Putamen (tissue), 1 donor: ENCODE results near the gene FOXE1.

Source experiments
- DNase-seq: peaks from one replicate; pipeline ENCODE4 v3.0.0-alpha.2; 2016; ENCODE audit warnings: low spot score

Gene FOXE1

DNA sequence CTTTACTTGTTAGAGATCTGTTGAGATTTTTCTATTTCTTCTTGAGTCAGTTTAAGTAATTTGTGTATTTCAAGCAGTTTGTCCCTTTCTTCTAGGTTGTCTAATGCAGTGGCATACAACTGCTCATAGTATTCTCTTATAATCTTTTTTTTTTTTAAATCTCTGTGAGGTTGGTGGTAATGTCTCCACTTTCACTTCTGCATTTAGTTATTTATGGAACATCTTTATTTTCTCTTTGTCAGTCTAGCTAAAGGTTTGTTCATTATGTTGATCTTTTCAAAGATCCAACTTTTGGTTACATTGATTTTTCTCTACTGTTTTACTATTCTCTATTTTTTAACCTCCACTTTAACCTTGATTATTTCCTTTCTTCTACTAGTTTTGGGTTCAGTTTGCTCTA, 13.8 kb downstream of the FOXE1 start:
- no peak for DNase-seq

DNA sequence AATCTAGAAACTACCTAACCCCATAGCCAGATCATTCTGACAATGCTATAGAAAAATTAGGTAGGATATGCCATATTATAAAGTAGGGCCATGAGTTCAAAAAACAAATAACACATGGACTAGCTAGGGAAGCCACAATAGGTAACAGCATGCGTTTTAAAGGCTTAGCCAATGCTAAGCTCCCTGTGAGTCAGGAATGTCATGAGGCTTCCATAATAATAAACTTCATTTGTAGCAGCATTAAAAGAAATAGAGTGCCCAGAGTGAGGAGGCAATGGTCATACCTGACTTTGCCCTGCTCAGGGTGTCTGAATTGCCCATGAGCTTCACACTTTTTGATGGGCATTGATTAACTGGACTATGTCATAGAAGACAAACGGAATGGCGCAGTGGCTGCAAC, 15.8 kb downstream of the FOXE1 start:
- DNase-seq = no peak

DNA sequence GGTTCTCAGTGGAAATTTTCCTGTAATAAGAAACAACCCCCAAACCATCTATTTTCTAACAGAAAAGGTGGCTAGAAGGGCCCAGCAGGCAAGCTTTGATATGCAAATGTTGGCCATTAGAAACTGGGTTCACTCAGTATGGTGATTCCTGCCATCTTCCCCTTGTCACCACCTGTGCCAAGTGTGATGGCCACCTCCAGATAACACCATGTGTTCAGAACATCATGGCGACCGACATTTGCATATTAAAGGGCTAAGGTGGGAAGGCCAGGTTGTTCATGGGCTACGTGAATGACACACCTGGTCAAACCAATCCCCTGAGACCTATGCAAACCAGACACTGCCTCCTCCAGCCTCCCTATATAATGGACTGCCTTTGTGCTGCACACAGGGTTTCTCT, 20.4 kb downstream of the FOXE1 start:
- no peak for DNase-seq

DNA sequence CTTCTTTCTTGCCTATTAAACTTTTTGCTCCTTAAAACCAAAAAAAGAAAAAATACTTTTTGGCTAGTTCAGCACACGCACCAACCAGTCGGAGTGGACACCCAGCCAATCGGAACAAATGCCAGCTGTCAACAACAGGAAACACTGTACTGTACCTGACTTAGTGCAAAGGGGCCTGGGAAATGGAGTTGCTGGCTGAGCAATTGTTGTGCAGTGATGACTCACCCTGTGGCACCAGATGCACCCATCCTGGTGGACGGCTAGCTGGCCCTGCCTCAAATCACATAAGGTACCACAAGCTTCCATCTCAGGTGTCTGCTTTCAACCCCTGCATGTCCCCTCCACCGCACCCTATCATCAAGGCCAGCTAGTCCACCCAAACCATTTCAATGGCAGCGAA, 20.9 kb downstream of the FOXE1 start:
- no peak for DNase-seq

DNA sequence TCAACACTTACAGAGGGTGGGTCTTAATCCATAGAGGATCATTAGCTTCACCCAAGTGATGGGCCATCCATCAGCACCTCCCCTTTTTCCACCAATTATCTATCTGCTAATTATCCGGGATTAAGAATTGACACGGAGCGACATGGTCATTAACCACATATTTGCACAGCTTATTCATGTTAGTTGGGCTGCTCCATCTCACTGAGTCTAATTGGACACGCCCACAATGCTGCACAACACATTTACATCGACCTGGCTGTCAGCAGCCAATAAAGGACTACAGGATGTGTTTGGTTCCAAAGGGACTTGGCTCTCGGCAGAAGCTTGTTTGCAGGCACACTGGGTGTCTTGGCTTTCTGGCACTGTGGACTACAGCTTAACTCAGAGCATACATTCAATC, 21.6 kb downstream of the FOXE1 start:
- no peak for DNase-seq

DNA sequence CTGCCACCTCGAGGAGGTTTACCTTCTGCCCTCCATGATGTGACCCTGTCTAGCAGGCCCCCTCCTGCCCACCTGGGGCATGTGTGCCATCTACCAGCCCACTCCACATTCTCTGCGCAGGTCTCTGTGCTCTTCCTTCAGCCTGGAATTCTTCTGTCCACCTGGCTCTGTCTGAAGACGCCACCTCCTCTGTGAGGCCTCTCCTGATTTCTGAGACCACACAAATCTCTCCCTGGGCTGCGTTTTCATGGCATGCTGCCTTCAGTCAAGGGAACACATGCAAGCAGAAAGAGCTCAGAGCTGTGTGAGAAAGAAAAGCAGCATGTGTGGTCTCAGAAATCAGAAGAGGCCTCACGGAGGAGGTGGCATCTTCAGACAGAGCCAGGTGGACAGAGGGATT, 22.1 kb downstream of the FOXE1 start:
- no peak for DNase-seq

DNA sequence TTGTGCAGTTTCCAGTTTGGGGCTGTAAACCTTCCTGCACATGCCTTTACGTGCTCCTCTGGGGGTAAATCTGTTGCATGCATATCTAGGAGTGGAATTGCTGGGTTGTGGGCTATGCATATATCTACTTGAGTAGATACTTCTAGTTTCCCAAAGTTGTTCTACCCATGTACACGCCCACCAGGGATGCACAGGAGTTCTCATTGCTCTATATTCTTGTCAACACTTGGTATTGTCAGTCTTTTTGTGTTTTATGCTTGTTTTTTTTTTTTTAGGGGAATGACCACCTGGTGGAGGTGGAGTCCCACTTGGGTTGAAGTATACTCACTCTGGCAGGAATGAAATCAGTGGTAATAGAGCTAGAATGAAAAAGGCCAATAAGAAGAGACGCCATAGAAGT, 23.0 kb downstream of the FOXE1 start:
- no peak for DNase-seq

DNA sequence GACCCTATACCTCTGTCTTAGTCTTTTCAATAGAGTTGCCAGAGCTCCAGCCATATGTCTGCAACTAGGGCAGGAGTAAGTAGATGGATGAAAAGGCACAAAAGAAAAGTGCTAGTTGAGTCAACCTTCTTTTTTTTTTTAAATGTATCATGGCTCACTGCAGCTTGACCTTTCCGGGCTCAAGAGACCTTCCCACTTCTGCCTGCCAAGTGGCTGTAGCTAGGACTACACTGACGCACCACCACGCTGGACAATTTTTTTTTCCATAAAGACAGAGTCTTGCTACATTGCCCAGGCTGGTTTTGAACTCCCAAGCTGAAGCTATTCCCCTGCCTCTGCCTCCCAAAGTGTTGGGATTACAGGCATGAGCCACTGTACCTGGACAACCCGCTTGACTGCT, 27.3 kb downstream of the FOXE1 start:
- no peak for DNase-seq

DNA sequence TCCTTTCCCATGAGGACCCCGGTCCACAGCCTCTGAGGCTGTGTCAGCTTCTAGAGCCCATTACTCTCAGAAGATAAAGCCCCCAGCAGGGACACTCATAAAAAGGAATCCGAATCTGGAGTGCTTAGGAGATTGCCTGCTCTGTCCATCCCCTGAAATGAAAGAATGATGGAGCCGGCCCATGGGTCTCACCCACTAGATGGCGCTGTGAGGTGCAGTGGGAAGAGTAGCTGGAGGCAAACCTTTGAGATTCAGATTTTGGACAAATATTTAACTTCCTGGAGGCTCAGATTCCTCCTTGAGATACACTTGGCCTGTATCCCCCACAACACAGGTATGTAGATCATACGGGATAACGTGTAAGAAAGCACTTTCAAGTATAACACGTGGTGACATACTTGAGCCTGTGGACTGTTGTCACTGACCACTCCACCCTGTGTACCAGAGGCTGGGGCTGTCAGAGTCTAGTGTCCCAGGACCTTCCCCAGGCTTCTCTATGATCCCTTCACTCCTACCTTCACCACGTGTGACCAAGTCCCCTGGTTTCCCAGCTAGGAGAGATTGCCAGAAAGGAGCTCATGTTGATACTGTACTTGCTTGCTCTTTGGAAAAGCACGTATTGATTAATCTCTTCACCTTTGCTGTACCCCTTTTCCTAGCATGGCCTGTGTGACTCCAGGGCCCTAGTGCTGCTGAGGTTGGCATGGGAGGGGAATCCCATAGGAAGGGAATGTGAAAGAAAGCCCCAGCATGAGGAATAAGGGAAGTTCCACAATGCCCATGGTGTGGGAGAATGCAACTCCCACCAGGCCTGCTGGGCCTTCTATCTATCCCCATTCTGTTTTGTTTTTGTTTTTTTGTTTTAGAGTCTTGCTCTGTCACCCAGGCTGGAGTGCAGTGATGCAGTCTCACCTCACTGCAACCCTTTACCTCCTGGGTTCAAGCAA, 37.2 kb downstream of the FOXE1 start:
- DNase-seq = no peak

DNA sequence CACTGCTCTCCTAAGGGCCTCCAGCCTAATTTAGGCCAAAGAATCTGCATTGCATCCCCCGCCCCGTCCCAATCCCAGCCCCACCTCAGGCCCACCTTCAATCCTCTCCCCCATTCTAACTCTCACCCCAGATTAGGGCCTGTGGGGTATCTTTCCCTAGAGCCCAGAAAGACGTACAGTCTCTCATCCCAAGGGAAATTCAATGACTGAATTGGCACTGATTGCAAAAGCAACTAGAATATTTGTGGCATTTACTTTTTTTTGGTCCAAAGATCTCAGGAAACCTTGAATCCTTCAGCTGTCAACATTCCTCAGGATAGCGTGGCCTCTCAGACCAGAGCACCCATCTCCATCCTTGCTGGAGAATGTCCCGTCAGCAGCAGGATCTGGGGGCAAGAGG, 38.7 kb downstream of the FOXE1 start:
- no peak for DNase-seq

DNA sequence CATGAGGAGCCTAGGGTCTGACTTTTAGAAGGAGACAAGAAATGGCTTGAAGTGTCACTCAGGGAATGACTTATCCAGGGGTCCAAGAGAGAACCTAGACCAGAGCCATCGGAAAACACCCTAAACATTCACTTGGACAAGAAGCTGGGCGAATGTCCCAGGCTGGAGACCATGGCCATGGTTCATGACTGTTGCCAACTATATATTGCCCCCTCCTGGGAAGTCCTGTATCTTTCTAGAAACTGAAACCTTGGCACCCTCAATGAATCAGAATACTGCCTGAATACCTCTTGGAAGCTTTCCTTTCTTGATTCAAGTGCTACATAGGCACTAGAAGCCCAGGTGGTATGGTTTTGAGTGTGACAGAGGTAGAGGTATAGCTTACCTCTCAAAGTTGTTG, 39.4 kb downstream of the FOXE1 start:
- no peak for DNase-seq

DNA sequence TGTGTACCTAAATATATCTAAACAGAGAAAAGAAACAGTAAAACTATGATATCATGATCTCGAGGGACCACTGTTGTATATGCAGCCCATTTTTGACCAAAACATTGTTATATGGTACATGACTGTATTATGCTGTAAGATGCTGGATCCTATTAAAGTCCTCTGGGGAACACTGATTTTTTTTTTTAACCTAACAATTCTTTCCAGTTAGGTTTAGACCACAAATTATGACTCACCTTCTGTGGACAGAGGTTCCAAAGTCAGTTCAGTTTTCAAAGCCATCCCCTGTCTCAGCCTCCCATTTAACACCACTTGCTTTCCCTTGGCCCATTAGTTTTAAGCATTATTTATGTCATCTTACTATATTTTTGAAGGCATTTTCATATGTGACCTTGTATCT, 42.2 kb downstream of the FOXE1 start:
- no peak for DNase-seq

DNA sequence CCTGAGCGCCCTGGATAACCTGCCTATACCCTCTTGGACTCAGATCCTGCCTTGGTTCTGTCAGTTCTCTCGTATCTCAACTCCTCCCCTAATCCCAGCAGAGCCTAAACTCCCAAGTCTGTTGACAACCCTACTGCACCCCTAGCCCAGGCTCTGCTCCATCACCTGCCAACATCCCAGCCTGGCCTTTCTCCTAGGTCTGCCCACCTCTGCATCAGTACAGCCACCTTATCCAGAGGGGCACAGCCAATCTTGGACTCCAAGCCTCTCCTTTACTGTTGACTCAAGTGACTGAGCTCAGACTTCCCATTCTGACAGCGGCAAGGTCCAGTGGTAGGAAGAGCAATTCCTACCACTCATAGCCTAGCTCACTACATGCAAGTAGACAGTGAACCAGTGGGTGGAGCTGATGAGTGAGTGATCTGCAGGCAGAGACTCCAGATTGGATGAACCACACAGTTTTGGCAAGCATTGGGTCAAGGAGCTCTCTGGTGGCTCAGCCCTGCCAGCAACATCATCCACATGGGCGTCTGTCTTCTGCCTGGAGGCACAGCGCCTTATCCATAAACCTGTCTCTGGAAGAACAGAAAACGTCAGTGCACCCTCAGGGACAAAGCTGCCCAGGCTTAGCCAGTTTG, 42.8 kb downstream of the FOXE1 start:
- no peak for DNase-seq

DNA sequence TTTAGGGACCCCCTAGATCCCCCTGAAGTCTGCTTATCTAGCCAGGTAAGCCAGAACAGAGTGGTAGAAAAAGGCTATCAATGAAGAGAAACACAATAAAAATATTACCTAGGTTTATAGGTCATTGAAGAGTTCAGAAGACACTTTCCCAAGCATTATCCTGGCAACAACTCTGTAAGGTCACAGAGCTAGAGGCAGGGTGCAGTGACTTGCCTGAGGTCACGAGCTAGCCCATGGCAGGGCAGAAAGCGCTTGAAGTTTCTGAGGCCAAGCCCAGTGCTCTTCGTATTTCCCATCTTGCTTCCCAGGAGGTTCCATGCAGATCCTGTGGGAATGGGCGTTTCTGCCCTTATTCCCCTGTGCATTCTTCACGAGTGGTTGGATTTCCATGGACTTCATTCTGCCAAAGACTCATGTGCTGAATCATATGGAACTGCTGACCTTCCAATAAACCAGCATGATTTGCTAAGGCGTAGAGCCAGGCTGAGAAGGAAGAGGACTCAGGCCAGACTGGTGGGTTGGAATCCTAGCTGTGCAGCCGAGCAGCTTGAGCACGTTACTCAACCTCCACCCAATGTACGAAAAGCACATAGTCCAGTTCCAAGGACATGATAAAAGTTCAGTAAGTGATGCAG, 47.2 kb downstream of the FOXE1 start:
- no peak for DNase-seq

DNA sequence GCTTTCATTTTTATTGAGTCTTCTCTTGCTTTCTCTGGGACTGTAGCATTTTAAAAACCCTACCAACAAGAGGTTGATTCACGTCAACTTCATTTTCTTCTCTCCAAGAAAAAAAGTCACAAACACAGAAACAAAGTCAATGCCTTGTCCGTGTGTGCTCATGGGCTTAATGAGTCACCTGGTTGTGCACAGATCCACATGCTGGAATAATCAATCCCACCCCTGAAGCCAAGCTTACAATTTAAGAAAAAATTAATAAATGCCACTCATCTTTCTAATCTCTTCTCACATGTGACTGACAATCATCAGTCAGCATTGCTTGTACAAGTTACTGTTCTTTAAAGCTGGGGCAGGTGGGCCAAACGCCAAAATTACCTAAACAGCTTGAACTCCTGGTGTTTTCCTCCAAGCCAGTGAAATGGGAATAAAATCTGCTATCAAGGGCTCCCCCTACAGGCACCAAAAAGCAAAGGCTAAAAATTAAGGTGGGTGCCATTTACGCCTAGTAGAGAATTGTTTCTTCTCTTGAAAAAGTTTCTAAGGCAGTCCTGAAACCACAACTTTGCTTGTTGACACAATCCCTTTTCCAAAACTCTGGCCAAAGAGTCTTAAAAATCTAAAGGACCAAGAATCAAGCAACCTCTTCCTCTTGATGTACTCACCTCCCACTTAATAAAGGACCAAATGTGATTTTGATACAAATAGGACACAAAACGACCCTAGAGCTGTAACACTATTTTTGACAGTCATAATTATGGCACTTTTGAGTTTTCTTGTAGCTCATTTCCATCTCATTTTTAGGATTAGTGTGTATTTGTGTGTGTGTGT, 47.9 kb downstream of the FOXE1 start:
- DNase-seq = no peak

DNA sequence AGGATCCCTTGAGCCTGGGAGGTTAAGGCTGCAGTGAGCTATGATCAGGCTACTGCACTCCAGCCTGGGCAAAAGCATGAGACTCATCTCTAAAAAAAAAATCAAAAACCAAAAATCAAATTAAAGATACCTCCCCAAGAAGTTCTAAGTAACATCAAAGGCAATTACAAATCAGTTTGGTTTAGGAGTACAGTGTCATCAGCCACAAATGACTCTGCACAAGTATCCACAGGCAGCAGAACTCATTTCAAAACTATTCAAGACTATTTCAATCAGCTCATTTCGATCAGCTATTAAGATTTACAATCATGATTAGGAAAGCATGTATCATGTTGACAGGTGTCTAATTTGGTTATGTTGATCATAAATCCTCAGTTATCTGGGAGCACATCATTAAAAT, 50.2 kb downstream of the FOXE1 start:
- DNase-seq = no peak

DNA sequence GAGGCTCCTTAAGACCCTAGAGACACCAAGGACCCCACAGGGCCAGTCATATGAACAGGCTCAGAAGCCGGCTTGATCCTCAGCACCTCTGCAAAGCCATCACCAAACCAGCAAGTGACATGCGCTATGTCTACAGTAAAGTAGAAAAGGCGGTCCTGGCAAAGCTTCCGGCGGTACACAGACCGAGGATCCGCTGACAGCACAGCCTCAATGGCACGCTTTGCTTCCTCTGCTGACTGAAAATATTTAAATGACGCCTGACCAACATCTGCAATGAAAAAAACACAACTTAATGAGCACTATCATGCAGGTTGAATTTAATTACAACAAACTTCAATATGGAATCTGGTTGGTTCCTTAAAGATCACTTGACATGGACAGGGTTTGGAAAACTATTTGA, 51.7 kb downstream of the FOXE1 start:
- no peak for DNase-seq

DNA sequence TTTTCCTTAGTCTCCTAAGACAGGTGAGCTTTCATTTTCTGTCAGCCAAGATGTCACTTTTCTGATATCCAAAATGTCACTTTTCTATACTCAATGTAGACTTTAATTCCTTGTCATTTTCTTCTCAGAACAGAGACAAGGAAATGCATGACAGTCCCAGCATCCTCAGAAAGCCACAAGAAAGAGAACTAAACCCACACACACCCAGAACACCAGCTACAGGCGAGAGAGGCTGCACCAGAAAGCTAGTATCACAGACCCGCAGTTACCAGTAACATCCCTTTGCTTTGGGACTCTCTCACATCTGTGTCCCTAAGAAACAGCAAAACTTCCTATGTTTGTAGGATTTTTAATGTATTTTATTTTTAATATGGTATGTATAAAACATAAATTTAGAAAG, 52.2 kb downstream of the FOXE1 start:
- DNase-seq = no peak
